ENCODE data around the gene PTPRT. TPM values are rescaled to one million over a fixed set of nuclear protein-coding genes. Genes with fewer than 3 reads are reported as not detected.
"Not testable (repeated sequence)": the region's sequence is repeated elsewhere in the genome, so short reads cannot be mapped to it uniquely, and the experiment has no call there.

The PTPRT gene
- total RNA-seq, 2 experiments from 2014 or later: not detected

- H3K4me1 Mint-ChIP-seq: no peaks in the 10 kb centered on the region
- peaks cover 3% of the 10 kb centered on the region for H3K9me3 Mint-ChIP-seq
- no peak overlapping the region for H3K4me3 Mint-ChIP-seq
- ChIA-PET POLR2A (no interaction called here), CTCF (no interaction called here)
- H3K27me3 Mint-ChIP-seq: no peaks in the 10 kb centered on the region
- no peak for DNase-seq
- no peak overlapping the region for H3K27ac Mint-ChIP-seq
- H3K36me3 Mint-ChIP-seq (ENCODE audit: low read depth): no peaks in the 10 kb centered on the region
Measured at GRCh38 chr20:42267793-42268384, 921.8 kb downstream of the PTPRT start.

- Mint-ChIP-seq H3K9me3 (peaks cover 9% of the 10 kb centered on the region), H3K27me3 (no peaks in the 10 kb centered on the region), H3K4me3 (no peak overlapping the region), H3K4me1 (no peaks in the 10 kb centered on the region), H3K27ac (no peak overlapping the region), H3K36me3 (ENCODE audit: low read depth) (no peaks in the 10 kb centered on the region)
- ChIA-PET CTCF (no interaction called here), POLR2A (no interaction called here)
- no peak for DNase-seq
Measured at GRCh38 chr20:42261766-42262270, 927.9 kb downstream of the PTPRT start.

DNA sequence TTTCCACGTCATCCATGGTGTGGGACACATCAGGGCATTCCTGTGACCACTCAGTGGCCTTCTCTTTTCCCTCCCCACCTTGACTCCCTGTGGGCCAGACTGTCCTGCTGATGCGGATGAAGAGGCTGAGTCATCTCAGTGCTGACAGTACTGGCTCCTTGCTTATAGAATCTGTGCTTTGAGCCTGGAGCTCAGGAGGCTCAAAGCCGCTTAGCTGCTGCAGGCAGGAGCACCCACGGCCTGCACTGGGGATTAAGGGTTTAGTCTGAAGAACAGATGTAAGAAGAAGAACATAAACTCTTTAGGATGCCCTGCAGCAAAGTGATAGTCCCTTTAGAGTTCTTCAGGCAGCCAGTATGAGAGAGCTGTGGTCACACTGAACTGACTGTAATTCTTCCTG, 929.5 kb downstream of the PTPRT start:
- Mint-ChIP-seq H3K9me3 (peaks cover 9% of the 10 kb centered on the region), H3K27me3 (no peaks in the 10 kb centered on the region), H3K4me1 (no peaks in the 10 kb centered on the region), H3K4me3 (no peak overlapping the region), H3K36me3 (ENCODE audit: low read depth) (no peaks in the 10 kb centered on the region), H3K27ac (no peak overlapping the region)
- POLR2A ChIA-PET: no interaction called here
- CTCF ChIA-PET: no interaction called here
- no peak for DNase-seq

DNA sequence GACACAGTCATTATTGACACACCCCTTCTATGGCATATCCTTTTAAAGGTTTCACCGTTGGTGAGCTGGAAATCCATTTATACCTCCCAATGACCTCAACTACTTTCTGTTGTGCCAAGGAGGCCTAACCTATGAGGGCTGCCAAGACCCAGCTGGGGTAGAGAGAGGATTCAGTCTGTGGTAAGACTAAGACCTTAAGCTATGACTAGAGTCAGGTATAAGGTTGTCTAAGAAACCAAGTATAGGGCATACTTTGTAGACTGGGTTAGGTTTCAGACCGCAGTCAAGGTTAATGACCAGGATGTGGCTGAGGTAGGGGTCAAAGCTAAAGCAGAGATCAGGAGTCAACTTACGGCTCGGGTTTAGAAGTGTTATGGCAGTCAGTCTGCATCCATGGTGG, 930.3 kb downstream of the PTPRT start:
- no peak overlapping the region for H3K4me3 Mint-ChIP-seq
- H3K27me3 Mint-ChIP-seq: no peaks in the 10 kb centered on the region
- H3K27ac Mint-ChIP-seq: no peak overlapping the region
- H3K4me1 Mint-ChIP-seq: no peaks in the 10 kb centered on the region
- CTCF ChIA-PET: no interaction called here
- POLR2A ChIA-PET: no interaction called here
- peaks cover 13% of the 10 kb centered on the region for H3K9me3 Mint-ChIP-seq
- DNase-seq: no peak
- H3K36me3 Mint-ChIP-seq (ENCODE audit: low read depth): no peaks in the 10 kb centered on the region

- peaks cover 12% of the 10 kb centered on the region for H3K9me3 Mint-ChIP-seq
- H3K36me3 Mint-ChIP-seq (ENCODE audit: low read depth): no peaks in the 10 kb centered on the region
- no peak overlapping the region for H3K27ac Mint-ChIP-seq
- H3K27me3 Mint-ChIP-seq: no peaks in the 10 kb centered on the region
- POLR2A ChIA-PET: no interaction called here
- no peak for DNase-seq
- CTCF ChIA-PET: no interaction called here
- no peak overlapping the region for H3K4me3 Mint-ChIP-seq
- no peaks in the 10 kb centered on the region for H3K4me1 Mint-ChIP-seq
Measured at GRCh38 chr20:42258564-42259302, 931.0 kb downstream of the PTPRT start.

GRCh38 chr20:42255821-42256220, 933.9 kb downstream of the PTPRT start:
- Mint-ChIP-seq H3K36me3 (ENCODE audit: low read depth) (no peaks in the 10 kb centered on the region), H3K9me3 (peaks cover 13% of the 10 kb centered on the region), H3K4me1 (no peaks in the 10 kb centered on the region), H3K27me3 (no peaks in the 10 kb centered on the region), H3K27ac (no peak overlapping the region), H3K4me3 (no peak overlapping the region)
- ChIA-PET POLR2A (no interaction called here), CTCF (no interaction called here)
- DNase-seq: no peak

GRCh38 chr20:42254673-42255072, 935.0 kb downstream of the PTPRT start:
- POLR2A ChIA-PET: no interaction called here
- no peak overlapping the region for H3K4me3 Mint-ChIP-seq
- no peaks in the 10 kb centered on the region for H3K27me3 Mint-ChIP-seq
- H3K9me3 Mint-ChIP-seq: peaks cover 14% of the 10 kb centered on the region
- no peak overlapping the region for H3K27ac Mint-ChIP-seq
- H3K4me1 Mint-ChIP-seq: no peaks in the 10 kb centered on the region
- CTCF ChIA-PET: no interaction called here
- DNase-seq: no peak
- no peaks in the 10 kb centered on the region for H3K36me3 Mint-ChIP-seq (ENCODE audit: low read depth)

GRCh38 chr20:42252116-42252515, 937.6 kb downstream of the PTPRT start:
- POLR2A ChIA-PET: no interaction called here
- Mint-ChIP-seq H3K27me3 (no peaks in the 10 kb centered on the region), H3K4me3 (no peak overlapping the region), H3K27ac (no peak overlapping the region), H3K36me3 (ENCODE audit: low read depth) (no peaks in the 10 kb centered on the region), H3K9me3 (peaks cover 14% of the 10 kb centered on the region), H3K4me1 (no peaks in the 10 kb centered on the region)
- CTCF ChIA-PET: no interaction called here
- DNase-seq: no peak

DNA sequence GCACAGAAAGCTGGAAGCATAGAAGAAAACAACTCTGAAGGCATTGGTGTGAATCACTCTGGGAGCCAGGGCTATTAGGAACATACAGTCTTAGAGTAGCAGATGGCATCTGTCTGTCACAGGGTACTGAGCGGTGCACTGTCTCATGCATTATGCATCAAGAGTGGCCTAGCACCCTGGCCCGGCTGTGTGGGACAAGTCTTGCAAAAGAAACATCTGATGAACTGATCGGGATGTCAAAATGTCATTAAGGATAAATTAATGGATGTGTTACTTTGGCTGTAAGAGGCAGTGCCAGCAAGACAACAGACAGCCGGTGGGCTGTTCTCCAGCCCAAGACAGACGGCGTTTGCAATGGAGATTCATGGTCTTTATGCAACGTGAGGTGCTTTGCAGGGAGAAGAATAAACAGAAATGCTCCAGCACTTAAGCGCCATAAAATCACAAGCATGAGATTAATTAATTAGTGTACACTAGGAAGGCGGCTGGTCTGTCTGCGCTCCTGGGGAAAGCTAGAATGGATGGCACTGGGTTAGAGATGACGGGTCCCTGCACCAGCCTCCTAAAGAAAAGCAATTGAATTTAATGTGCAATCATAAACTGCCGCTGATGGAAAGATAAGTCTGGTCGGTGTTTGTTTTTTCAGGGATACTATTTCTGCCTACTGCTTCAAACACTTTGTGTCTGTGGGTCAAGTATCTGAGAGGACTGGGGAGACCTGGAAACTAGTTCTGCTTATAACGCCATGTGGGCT, 970.9 kb downstream of the PTPRT start:
- no peak for DNase-seq
- CTCF ChIA-PET: no interaction called here
- H3K4me3 Mint-ChIP-seq: no peak overlapping the region
- POLR2A ChIA-PET: no interaction called here
- no peaks in the 10 kb centered on the region for H3K27me3 Mint-ChIP-seq
- H3K27ac Mint-ChIP-seq: no peak overlapping the region
- no peaks in the 10 kb centered on the region for H3K4me1 Mint-ChIP-seq
- peaks cover 16% of the 10 kb centered on the region for H3K9me3 Mint-ChIP-seq
- H3K36me3 Mint-ChIP-seq (ENCODE audit: low read depth): no peaks in the 10 kb centered on the region

GRCh38 chr20:42214074-42214473, 975.6 kb downstream of the PTPRT start:
- H3K36me3 Mint-ChIP-seq (ENCODE audit: low read depth): no peaks in the 10 kb centered on the region
- peaks cover 19% of the 10 kb centered on the region for H3K9me3 Mint-ChIP-seq
- DNase-seq: no peak
- POLR2A ChIA-PET: no interaction called here
- CTCF ChIA-PET: no interaction called here
- H3K27me3 Mint-ChIP-seq: no peaks in the 10 kb centered on the region
- H3K27ac Mint-ChIP-seq: no peak overlapping the region
- H3K4me3 Mint-ChIP-seq: no peak overlapping the region
- H3K4me1 Mint-ChIP-seq: no peaks in the 10 kb centered on the region

DNA sequence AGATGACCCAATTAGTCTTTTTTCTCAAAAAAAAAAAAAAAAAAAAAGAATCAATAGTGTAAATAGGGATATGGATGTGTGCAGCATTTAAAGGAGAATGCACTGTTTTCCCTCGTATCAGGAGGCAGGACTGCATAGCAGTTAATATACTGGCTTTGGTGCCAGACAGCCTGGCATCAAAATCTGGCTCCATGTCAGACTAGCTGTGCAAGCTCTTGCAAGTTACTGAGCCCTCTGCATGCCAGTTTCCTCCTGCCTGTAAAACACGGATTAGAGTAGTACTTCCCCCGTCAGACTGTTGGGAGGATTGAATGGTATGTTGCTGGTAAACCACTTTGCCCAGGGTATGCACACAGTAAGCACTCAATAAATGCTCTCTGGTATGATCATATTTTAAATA, 977.3 kb downstream of the PTPRT start:
- DNase-seq: no peak
- Mint-ChIP-seq H3K9me3 (peaks cover 17% of the 10 kb centered on the region), H3K27me3 (no peaks in the 10 kb centered on the region), H3K4me1 (no peaks in the 10 kb centered on the region), H3K27ac (no peak overlapping the region), H3K4me3 (no peak overlapping the region), H3K36me3 (ENCODE audit: low read depth) (no peaks in the 10 kb centered on the region)
- ChIA-PET CTCF (no interaction called here), POLR2A (no interaction called here)

DNA sequence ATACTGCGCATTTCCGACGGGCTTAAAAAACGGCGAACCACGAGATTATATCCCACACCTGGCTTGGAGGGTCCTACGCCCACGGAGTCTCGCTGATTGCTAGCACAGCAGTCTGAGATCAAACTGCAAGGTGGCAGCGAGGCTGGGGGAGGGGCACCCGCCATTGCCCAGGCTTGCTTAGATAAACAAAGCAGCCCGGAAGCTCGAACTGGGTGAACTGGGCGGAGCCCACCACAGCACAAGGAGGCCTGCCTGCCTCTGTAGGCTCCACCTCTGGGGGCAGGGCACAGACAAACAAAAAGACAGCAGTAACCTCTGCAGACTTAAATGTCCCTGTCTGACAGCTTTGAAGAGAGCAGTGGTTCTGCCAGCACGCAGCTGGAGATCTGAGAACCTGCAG, 983.1 kb downstream of the PTPRT start:
- H3K9me3 Mint-ChIP-seq; POLR2A ChIA-PET; CTCF ChIA-PET; H3K27me3 Mint-ChIP-seq; H3K36me3 Mint-ChIP-seq (ENCODE audit: low read depth); H3K4me1 Mint-ChIP-seq; H3K27ac Mint-ChIP-seq; H3K4me3 Mint-ChIP-seq; DNase-seq: not testable (repeated sequence)

DNA sequence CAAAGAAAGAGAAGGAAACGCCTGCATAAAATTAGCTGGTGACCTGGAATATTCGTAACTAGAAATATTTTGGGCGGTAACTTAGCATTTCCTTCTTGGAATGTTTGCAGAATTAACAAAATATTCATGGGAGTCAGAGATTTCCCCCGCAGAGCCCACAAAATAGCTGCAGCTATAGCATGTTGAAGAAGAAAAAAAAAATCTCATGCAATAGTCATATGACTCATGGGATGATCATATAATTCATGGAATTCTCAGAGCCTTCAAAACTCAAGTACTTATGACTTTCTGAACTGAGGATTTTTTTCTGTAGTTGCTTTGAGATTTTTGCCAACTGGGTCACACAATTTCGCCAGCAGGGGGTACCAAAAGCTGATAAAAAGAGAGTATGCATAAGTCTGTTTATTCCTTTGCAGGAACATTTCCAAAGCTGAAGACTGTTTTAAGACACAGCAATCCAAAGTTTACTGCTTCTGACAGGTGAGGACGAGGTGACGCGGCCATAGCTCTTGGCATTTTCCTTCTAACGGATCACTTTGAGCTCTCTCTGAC, 985.5 kb downstream of the PTPRT start:
- Mint-ChIP-seq H3K27ac (no peak overlapping the region), H3K4me1 (no peaks in the 10 kb centered on the region), H3K36me3 (ENCODE audit: low read depth) (no peaks in the 10 kb centered on the region), H3K4me3 (no peak overlapping the region), H3K27me3 (no peaks in the 10 kb centered on the region), H3K9me3 (peaks cover 7% of the 10 kb centered on the region)
- ChIA-PET CTCF (no interaction called here), POLR2A (no interaction called here)
- no peak for DNase-seq

Measured in activated CD4-positive, alpha-beta memory T cell treated with anti-CD3 and anti-CD28 coated beads, Interleukin-2, amount 10 ng/mL, durations not matched to agents 7 days and 5 days (primary cell).